ENCODE measurements around the gene KLHDC10. TPM values are rescaled to one million over a fixed set of nuclear protein-coding genes. Genes with fewer than 3 reads are reported as not detected.

The KLHDC10 gene
- total RNA-seq, 1 donor from 2014 or later, result 13.5 TPM

DNA sequence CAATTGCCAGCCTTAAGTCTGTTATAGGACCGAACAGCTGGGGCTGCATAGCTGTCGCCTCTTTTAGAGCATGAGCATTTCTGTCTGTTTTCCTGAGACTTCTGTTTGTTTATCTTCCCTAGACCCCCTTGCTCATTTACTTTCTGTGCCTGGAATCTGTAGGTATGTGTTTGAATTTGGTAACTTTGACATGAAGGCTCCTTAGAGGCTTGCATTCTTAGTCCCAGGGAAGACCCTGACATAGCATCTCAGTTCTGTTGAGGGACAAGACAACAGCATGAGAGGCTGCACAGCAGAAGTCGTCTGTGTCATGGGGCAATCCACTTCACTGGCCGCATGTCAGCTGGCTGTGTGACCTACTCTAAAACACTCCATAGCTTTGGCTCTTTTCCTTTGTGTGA is 58.7 kb downstream of the KLHDC10 start:
- intact Hi-C loops (cut with DNase I), result no loop called here

DNA sequence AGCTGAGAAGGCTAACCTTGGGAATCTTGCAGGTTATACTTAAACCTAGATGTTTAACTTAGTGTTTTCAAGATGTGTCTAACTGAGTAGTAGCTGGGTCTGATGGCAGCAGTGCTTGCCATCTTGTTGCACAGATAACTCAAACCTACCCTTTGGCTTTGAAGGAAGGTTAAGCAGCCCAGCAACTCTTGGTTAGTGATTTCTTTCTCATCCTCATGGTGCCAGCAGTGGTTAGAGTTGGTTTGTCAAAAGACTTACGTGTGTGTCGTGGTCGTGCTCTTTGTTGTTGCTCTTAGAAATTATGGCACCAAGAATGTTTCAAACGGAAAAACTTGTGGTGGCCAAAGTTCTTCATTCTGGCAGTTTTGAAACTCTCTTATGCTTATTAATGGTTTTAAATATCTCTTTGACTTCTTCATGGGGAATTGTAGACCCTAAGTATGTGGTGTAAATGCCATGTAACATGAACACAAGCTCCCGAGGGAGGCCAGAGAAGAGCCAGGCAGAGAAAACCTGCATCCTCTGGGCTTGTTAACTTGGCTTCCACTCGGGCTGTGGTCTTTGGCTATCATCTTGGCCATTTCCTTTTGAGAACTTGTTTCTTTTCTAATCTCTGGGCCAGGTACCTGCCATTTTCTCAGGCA is 61.0 kb downstream of the KLHDC10 start:
- TF ChIP-seq, protein P1, sequence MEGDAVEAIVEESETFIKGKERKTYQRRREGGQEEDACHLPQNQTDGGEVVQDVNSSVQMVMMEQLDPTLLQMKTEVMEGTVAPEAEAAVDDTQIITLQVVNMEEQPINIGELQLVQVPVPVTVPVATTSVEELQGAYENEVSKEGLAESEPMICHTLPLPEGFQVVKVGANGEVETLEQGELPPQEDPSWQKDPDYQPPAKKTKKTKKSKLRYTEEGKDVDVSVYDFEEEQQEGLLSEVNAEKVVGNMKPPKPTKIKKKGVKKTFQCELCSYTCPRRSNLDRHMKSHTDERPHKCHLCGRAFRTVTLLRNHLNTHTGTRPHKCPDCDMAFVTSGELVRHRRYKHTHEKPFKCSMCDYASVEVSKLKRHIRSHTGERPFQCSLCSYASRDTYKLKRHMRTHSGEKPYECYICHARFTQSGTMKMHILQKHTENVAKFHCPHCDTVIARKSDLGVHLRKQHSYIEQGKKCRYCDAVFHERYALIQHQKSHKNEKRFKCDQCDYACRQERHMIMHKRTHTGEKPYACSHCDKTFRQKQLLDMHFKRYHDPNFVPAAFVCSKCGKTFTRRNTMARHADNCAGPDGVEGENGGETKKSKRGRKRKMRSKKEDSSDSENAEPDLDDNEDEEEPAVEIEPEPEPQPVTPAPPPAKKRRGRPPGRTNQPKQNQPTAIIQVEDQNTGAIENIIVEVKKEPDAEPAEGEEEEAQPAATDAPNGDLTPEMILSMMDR (IDR thresholded peaks at IDR 0.05), result no peak
- TF ChIP-seq POLR2AphosphoS5 (IDR thresholded peaks at IDR 0.05; ENCODE audit: insufficient read depth in 1 of 2, low read depth in 1 of 2) (no peak), POLR2A (IDR thresholded peaks at IDR 0.05) (no peak)
- Histone ChIP-seq H3K4me1 (peaks cover 13% of the 10 kb centered on the region), H3K9me3 (no peaks in the 10 kb centered on the region), H3K27me3 (no peaks in the 10 kb centered on the region), H3K36me3 (peaks cover 3 to 46% of the 10 kb centered on the region in 2 donors), H3K4me3 (no peak overlapping the region), H3K27ac (no peak overlapping the region)
- intact Hi-C loops (cut with DNase I), result no loop called here
- no peak for DNase-seq (ENCODE audit: extremely low spot score in 2 of 2)

More for the DNA sequence above, 58.7 kb downstream of the KLHDC10 start:
- no peak for DNase-seq (ENCODE audit: extremely low spot score in 2 of 2)
- no peak overlapping the region for H3K27ac ChIP-seq
- H3K36me3 ChIP-seq, result peaks cover 3 to 64% of the 10 kb centered on the region in 2 donors
- H3K4me3 ChIP-seq, result no peak overlapping the region
- no peaks in the 10 kb centered on the region for H3K9me3 ChIP-seq
- H3K27me3 ChIP-seq, result no peaks in the 10 kb centered on the region
- peaks cover 13% of the 10 kb centered on the region for H3K4me1 ChIP-seq
- TF ChIP-seq POLR2AphosphoS5 (IDR thresholded peaks at IDR 0.05; ENCODE audit: insufficient read depth in 1 of 2, low read depth in 1 of 2) (no peak), POLR2A (IDR thresholded peaks at IDR 0.05) (no peak)
- TF ChIP-seq, protein P1 (IDR thresholded peaks at IDR 0.05), result no peak

DNA sequence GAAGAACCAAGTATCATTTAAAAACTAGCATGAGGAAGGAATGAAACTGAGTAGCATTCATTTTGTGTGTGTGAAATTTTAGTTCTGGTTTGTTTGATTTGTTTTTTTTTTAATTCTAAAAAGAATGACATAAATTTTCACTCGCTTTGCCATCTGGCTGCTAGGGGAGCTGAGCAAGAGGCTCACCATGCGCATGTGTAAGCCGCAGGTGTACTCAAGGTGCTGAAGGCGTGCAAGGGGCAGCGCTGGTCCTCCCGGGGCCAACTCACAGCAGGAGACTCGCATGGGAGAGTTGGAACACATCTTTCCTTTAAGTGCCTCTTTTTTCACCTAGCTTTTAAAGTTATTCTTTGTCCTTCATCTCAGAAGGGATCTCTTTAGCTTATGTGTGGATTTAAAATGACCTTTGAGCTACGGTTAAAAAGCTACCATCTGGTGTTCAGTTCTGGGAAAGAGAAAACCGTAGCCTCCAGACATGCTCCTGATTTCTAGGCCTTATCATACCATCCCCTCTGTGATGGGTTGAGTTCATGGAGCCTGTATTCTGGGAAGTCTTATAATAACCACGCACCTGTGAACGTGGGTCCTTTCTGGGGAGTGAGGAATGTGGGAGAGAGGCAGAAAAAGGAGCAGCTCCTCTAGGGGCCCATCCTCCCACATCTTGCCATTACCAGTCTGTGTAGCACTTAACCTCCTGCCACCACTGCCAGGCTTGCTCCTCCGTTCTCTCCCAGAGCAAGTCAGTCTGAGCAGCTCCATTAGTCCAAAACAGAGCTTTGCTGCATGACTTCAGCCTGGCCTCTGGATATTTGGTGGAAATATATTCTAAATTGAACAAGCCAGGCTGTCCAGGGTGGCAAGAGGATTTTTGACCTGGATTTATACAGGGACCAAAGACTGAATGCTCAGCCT is 61.9 kb downstream of the KLHDC10 start:
- no peaks in the 10 kb centered on the region for H3K27me3 ChIP-seq
- H3K4me3 ChIP-seq, result no peak overlapping the region
- peaks cover 3 to 41% of the 10 kb centered on the region in 2 donors for H3K36me3 ChIP-seq
- peaks cover 12% of the 10 kb centered on the region for H3K4me1 ChIP-seq
- DNase-seq (ENCODE audit: extremely low spot score in 2 of 2), result no peak
- H3K9me3 ChIP-seq, result no peaks in the 10 kb centered on the region
- intact Hi-C loops (cut with DNase I), result no loop called here
- no peak overlapping the region for H3K27ac ChIP-seq
- TF ChIP-seq, protein P1 (IDR thresholded peaks at IDR 0.05), result no peak
- TF ChIP-seq POLR2AphosphoS5 (IDR thresholded peaks at IDR 0.05; ENCODE audit: insufficient read depth in 1 of 2, low read depth in 1 of 2) (no peak), POLR2A (IDR thresholded peaks at IDR 0.05) (no peak)

DNA sequence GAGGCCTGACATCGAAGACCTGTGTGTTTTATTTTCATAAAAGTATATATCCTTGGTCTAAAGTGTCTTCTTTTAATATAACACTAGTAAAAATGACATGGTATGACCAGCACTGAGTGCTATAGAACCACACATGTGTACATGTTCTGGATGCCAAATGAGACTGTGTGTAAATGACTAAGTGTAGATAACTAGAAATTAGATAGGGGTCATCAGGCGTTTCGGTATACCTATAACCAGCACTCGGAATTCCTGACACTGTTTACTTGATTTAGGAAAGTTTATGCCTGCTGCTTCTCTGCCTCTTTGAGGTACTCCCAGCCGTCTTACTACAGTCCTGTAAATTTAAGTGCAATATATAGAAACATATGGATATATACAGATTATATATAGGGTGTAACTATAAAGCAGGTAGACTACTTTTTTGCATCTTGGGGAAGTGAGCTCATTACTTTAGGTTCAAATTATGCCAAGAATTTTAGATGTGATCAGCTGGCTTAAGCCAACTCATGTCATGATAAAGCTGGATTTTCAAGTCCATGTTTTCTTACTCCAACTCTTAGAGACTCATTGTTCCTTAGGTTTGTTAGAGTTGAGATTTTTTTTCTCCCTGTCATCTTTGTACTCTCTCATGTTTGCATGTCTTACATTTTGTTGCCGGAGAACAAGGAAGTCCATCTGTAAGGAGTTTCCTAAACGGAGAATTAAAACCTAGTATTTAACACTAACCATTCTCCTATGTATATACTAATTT is 62.9 kb downstream of the KLHDC10 start:
- TF ChIP-seq, protein P1 (IDR thresholded peaks at IDR 0.05), result no peak
- TF ChIP-seq POLR2A (IDR thresholded peaks at IDR 0.05) (no peak), POLR2AphosphoS5 (IDR thresholded peaks at IDR 0.05; ENCODE audit: insufficient read depth in 1 of 2, low read depth in 1 of 2) (no peak)
- Histone ChIP-seq H3K27me3 (no peaks in the 10 kb centered on the region), H3K9me3 (no peaks in the 10 kb centered on the region), H3K27ac (no peak overlapping the region), H3K4me3 (no peak overlapping the region), H3K4me1 (peaks cover 2% of the 10 kb centered on the region), H3K36me3 (peaks cover 3 to 46% of the 10 kb centered on the region in 2 donors)
- intact Hi-C loops (cut with DNase I), result no loop called here
- no peak for DNase-seq (ENCODE audit: extremely low spot score in 2 of 2)

All from vagina (tissue), 2 donors.